Neural progenitor cell (in vitro differentiated cells): ENCODE data around the gene RABAC1. TPM values are rescaled to one million over a fixed set of nuclear protein-coding genes. Genes with fewer than 3 reads are reported as not detected.

Experiments
- DNase-seq: peaks from one replicate; pipeline ENCODE4 v3.0.0-alpha.2; 2016; ENCODE audit warnings: low spot score
- H2AFZ ChIP-seq: fragments of 200-600 bp; sonication (generic); replicated peaks from 2 replicates; pipeline ENCODE4 v1.6.1; 2016; ENCODE audit warnings: antibody characterized with exemption
- H3F3A ChIP-seq: fragments of 200-600 bp; sonication (generic); 2 replicates; pipeline ENCODE4 v1.6.1; 2016; ENCODE audit warnings: antibody characterized with exemption, low read depth
- H3K27ac ChIP-seq: fragments of 200-600 bp; sonication (generic); 2 replicates; pipeline ENCODE4 v1.5.1; 2016; ENCODE audit warnings: mild to moderate bottlenecking
- H3K27me3 ChIP-seq: fragments of 200-600 bp; sonication (generic); 2 replicates; pipeline ENCODE4 v1.6.1; 2016; ENCODE audit warnings: mild to moderate bottlenecking, moderate library complexity
- H3K36me3 ChIP-seq: fragments of 200-600 bp; sonication (generic); 2 replicates; pipeline ENCODE4 v1.5.1; 2016
- H3K4me1 ChIP-seq: fragments of 200-600 bp; sonication (generic); 2 replicates; pipeline ENCODE4 v1.6.1; 2016; ENCODE audit warnings: mixed run types
- H3K4me2 ChIP-seq: fragments of 200-600 bp; sonication (generic); 2 replicates; pipeline ENCODE4 v1.6.1; 2016
- H3K4me3 ChIP-seq: fragments of 200-600 bp; sonication (generic); 2 replicates; pipeline ENCODE4 v1.5.1; 2016
- H3K79me2 ChIP-seq: fragments of 200-600 bp; sonication (generic); 2 replicates; pipeline ENCODE4 v1.6.1; 2016; ENCODE audit warnings: low read depth
- H3K9ac ChIP-seq: fragments of 200-600 bp; sonication (generic); 2 replicates; pipeline ENCODE4 v1.6.1; 2016
- H3K9me3 ChIP-seq: fragments of 200-600 bp; sonication (generic); 2 replicates; pipeline ENCODE4 v1.5.1; 2016; ENCODE audit warnings: low read depth
- H4K20me1 ChIP-seq: fragments of 200-600 bp; sonication (generic); 2 replicates; pipeline ENCODE4 v1.6.1; 2016; ENCODE audit warnings: low read depth
- H3K27ac Mint-ChIP-seq: 3 replicates; pipeline ENCODE4 v1.8.0; 2021; ENCODE audit warnings: mixed read lengths
- H3K27me3 Mint-ChIP-seq: 2 replicates; pipeline ENCODE4 v1.8.0; 2022; ENCODE audit warnings: low read depth, mild to moderate bottlenecking, inconsistent platforms, moderate library complexity, mixed read lengths; ENCODE audit not compliant: insufficient read depth
- H3K36me3 Mint-ChIP-seq: 3 replicates; pipeline ENCODE4 v1.8.0; 2021; ENCODE audit warnings: mixed read lengths
- H3K4me1 Mint-ChIP-seq: 3 replicates; pipeline ENCODE4 v1.8.0; 2021; ENCODE audit warnings: mixed read lengths
- H3K4me3 Mint-ChIP-seq: 3 replicates; pipeline ENCODE4 v1.8.0; 2021; ENCODE audit warnings: mild to moderate bottlenecking, moderate library complexity, mixed read lengths
- H3K9me3 Mint-ChIP-seq: 3 replicates; pipeline ENCODE4 v1.8.0; 2020; ENCODE audit warnings: mixed read lengths
- EZH2 ChIP-seq: fragments of 200-600 bp; sonication (generic); IDR thresholded peaks from 2 replicates; pipeline ENCODE4 v1.6.1; 2017; ENCODE audit warnings: antibody characterized with exemption, mild to moderate bottlenecking, moderate library complexity
- EZH2phosphoT487 ChIP-seq: fragments of 200-600 bp; sonication (generic); IDR thresholded peaks from 2 replicates; pipeline ENCODE4 v1.6.1; 2017; ENCODE audit warnings: antibody characterized with exemption
- total RNA-seq: library from RNA; depleted of rRNA; stranded (reverse); fragments of >200 nt; gene quantifications from 2 replicates; pipeline ENCODE4 v1.2.3, GENCODE V29; 2015; ENCODE audit warnings: low replicate concordance
- TF ChIP-seq, protein P1 (sequence below): fragments of 200-600 bp; sonication (generic); IDR thresholded peaks from 2 replicates; pipeline ENCODE4 v1.5.1; 2017; ENCODE audit warnings: antibody characterized with exemption, mild to moderate bottlenecking

Gene RABAC1
- total RNA-seq, 1 donor from 2014 or later, result 33.1 TPM

DNA sequence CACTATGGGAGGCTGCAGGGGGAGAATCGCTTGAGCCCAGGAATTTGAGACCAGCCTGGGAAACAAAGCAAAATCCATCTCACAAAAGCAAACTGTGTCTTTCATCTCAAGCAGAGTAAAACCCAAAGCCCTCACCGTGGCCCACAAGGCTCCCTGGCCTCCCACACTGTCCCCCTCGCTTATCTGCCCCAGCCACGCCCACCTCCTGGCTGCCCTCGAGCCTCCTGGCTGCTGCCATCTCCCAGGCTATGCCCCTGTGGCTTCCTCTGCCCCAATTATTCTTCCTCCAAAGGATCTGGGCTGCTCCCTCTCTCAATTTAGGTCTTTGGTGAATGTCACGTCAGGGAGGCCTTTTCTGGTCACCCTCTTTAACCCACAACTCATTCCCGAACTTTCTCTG is 3.6 kb downstream of the RABAC1 start:
- H3K27ac Mint-ChIP-seq, result no peak overlapping the region
- Histone ChIP-seq H3K9ac (no peak overlapping the region), H3K4me3 (no peak overlapping the region), H3K36me3 (no peaks in the 10 kb centered on the region), H3F3A (peaks cover 13% of the 10 kb centered on the region), H2AFZ (no peak overlapping the region), H4K20me1 (peaks cover 10% of the 10 kb centered on the region), H3K9me3 (no peaks in the 10 kb centered on the region), H3K27ac (no peak overlapping the region), H3K79me2 (no peaks in the 10 kb centered on the region), H3K4me2 (no peak overlapping the region), H3K4me1 (peaks cover 5% of the 10 kb centered on the region), H3K27me3 (no peaks in the 10 kb centered on the region)
- no peaks in the 10 kb centered on the region for H3K9me3 Mint-ChIP-seq
- no peak for TF ChIP-seq EZH2phosphoT487
- TF ChIP-seq EZH2, result no peak
- TF ChIP-seq, protein P1, sequence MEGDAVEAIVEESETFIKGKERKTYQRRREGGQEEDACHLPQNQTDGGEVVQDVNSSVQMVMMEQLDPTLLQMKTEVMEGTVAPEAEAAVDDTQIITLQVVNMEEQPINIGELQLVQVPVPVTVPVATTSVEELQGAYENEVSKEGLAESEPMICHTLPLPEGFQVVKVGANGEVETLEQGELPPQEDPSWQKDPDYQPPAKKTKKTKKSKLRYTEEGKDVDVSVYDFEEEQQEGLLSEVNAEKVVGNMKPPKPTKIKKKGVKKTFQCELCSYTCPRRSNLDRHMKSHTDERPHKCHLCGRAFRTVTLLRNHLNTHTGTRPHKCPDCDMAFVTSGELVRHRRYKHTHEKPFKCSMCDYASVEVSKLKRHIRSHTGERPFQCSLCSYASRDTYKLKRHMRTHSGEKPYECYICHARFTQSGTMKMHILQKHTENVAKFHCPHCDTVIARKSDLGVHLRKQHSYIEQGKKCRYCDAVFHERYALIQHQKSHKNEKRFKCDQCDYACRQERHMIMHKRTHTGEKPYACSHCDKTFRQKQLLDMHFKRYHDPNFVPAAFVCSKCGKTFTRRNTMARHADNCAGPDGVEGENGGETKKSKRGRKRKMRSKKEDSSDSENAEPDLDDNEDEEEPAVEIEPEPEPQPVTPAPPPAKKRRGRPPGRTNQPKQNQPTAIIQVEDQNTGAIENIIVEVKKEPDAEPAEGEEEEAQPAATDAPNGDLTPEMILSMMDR, result no peak
- no peak overlapping the region for H3K4me3 Mint-ChIP-seq
- no peaks in the 10 kb centered on the region for H3K36me3 Mint-ChIP-seq
- DNase-seq, result no peak
- H3K27me3 Mint-ChIP-seq, result peaks cover 12% of the 10 kb centered on the region
- peaks cover 13% of the 10 kb centered on the region for H3K4me1 Mint-ChIP-seq

- H2AFZ ChIP-seq, result peak overlapping the region; percentile 96
- Mint-ChIP-seq H3K36me3 (peaks cover 2% of the 10 kb centered on the region), H3K4me3 (peak overlapping the region; percentile 28), H3K9me3 (no peaks in the 10 kb centered on the region), H3K27ac (peak overlapping the region; percentile 29), H3K27me3 (peaks cover 14% of the 10 kb centered on the region), H3K4me1 (no peaks in the 10 kb centered on the region)
- H4K20me1 ChIP-seq, result no peaks in the 10 kb centered on the region
- no peaks in the 10 kb centered on the region for H3F3A ChIP-seq
- no peak overlapping the region for H3K27ac ChIP-seq
- no peak overlapping the region for H3K9ac ChIP-seq
- no peaks in the 10 kb centered on the region for H3K9me3 ChIP-seq
- peak overlapping the region; percentile 31 for H3K4me3 ChIP-seq
- TF ChIP-seq EZH2 (no peak), EZH2phosphoT487 (no peak)
- TF ChIP-seq, protein P1, result peak; percentile 98
- H3K4me1 ChIP-seq, result no peaks in the 10 kb centered on the region
- H3K36me3 ChIP-seq, result no peaks in the 10 kb centered on the region
- peak overlapping the region; percentile 65 for H3K4me2 ChIP-seq
- H3K27me3 ChIP-seq, result no peaks in the 10 kb centered on the region
- no peaks in the 10 kb centered on the region for H3K79me2 ChIP-seq
- DNase-seq, result peak; percentile 85
Measured at GRCh38 chr19:41951686-41952172, 7.4 kb downstream of the RABAC1 start.

GRCh38 chr19:41947091-41947490 is 12.0 kb downstream of the RABAC1 start:
- H3K27ac Mint-ChIP-seq, result no peak overlapping the region
- no peaks in the 10 kb centered on the region for H3K79me2 ChIP-seq
- no peaks in the 10 kb centered on the region for H3K4me1 Mint-ChIP-seq
- no peak overlapping the region for H3K4me3 Mint-ChIP-seq
- no peaks in the 10 kb centered on the region for H3K36me3 ChIP-seq
- H2AFZ ChIP-seq, result no peak overlapping the region
- H3K9ac ChIP-seq, result no peak overlapping the region
- no peaks in the 10 kb centered on the region for H3K9me3 Mint-ChIP-seq
- DNase-seq, result no peak
- H3F3A ChIP-seq, result no peaks in the 10 kb centered on the region
- no peaks in the 10 kb centered on the region for H3K9me3 ChIP-seq
- peaks cover 12% of the 10 kb centered on the region for H3K27me3 ChIP-seq
- TF ChIP-seq EZH2, result no peak
- TF ChIP-seq EZH2phosphoT487, result no peak
- TF ChIP-seq, protein P1, result no peak
- no peak overlapping the region for H3K4me2 ChIP-seq
- peaks cover 2% of the 10 kb centered on the region for H3K36me3 Mint-ChIP-seq
- H4K20me1 ChIP-seq, result no peaks in the 10 kb centered on the region
- no peak overlapping the region for H3K4me3 ChIP-seq
- H3K27ac ChIP-seq, result no peak overlapping the region
- no peaks in the 10 kb centered on the region for H3K4me1 ChIP-seq
- H3K27me3 Mint-ChIP-seq, result peaks cover 29% of the 10 kb centered on the region
